ENCODE data around the gene ID3. TPM values are rescaled to one million over a fixed set of nuclear protein-coding genes. Genes with fewer than 3 reads are reported as not detected.
A peak's percentile ranks its signal among the peaks of the same experiment; 100 is the strongest.

Gene ID3
- total and polyA plus RNA-seq, 9 of the 15 experiments (the other 6 are each of a cell fraction or from before 2014, with no cell fraction given): 6.8 to 59.8 (median 23.5) TPM

DNA sequence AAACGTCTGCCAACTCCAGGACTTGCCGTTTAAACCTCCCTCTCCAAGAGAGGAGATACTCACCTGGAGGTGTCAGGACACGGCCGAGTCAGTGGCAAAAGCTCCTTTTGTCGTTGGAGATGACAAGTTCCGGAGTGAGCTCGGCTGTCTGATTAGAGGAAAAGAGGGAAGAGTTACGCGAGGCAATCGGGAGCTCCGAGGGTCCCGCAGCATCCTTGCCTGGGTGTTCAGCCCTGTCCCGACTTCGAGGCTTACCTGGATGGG lies 497 bp downstream of the ID3 start (continued):
- TF ChIP-seq BRCA1 (IDR thresholded peaks at IDR 0.05) (no peak), BRCA1 (CRISPR knock-in tag; IDR thresholded peaks at IDR 0.05) (0 out of 2 replicates have a peak, but pooled peaks have one; percentile 88), ZEB2 (IDR thresholded peaks at IDR 0.05) (peak; percentile 12; the same call in 1 of the 2 replicates), TAL1 (IDR thresholded peaks at IDR 0.05) (no peak), THRAP3 (IDR thresholded peaks at IDR 0.05; ENCODE audit: borderline replicate concordance) (peak; percentile 42; the same call in 1 of the 2 replicates)
- TF ChIP-seq, protein P1, sequence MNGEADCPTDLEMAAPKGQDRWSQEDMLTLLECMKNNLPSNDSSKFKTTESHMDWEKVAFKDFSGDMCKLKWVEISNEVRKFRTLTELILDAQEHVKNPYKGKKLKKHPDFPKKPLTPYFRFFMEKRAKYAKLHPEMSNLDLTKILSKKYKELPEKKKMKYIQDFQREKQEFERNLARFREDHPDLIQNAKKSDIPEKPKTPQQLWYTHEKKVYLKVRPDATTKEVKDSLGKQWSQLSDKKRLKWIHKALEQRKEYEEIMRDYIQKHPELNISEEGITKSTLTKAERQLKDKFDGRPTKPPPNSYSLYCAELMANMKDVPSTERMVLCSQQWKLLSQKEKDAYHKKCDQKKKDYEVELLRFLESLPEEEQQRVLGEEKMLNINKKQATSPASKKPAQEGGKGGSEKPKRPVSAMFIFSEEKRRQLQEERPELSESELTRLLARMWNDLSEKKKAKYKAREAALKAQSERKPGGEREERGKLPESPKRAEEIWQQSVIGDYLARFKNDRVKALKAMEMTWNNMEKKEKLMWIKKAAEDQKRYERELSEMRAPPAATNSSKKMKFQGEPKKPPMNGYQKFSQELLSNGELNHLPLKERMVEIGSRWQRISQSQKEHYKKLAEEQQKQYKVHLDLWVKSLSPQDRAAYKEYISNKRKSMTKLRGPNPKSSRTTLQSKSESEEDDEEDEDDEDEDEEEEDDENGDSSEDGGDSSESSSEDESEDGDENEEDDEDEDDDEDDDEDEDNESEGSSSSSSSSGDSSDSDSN (IDR thresholded peaks at IDR 0.05; ENCODE audit: borderline replicate concordance in 1 of 2, low read depth in 2 of 2, low read length in 2 of 2): 0 out of 4 replicates have a peak, but pooled peaks of 1 of the 2 experiments have one; percentile 20
- TF ChIP-seq, protein P2, sequence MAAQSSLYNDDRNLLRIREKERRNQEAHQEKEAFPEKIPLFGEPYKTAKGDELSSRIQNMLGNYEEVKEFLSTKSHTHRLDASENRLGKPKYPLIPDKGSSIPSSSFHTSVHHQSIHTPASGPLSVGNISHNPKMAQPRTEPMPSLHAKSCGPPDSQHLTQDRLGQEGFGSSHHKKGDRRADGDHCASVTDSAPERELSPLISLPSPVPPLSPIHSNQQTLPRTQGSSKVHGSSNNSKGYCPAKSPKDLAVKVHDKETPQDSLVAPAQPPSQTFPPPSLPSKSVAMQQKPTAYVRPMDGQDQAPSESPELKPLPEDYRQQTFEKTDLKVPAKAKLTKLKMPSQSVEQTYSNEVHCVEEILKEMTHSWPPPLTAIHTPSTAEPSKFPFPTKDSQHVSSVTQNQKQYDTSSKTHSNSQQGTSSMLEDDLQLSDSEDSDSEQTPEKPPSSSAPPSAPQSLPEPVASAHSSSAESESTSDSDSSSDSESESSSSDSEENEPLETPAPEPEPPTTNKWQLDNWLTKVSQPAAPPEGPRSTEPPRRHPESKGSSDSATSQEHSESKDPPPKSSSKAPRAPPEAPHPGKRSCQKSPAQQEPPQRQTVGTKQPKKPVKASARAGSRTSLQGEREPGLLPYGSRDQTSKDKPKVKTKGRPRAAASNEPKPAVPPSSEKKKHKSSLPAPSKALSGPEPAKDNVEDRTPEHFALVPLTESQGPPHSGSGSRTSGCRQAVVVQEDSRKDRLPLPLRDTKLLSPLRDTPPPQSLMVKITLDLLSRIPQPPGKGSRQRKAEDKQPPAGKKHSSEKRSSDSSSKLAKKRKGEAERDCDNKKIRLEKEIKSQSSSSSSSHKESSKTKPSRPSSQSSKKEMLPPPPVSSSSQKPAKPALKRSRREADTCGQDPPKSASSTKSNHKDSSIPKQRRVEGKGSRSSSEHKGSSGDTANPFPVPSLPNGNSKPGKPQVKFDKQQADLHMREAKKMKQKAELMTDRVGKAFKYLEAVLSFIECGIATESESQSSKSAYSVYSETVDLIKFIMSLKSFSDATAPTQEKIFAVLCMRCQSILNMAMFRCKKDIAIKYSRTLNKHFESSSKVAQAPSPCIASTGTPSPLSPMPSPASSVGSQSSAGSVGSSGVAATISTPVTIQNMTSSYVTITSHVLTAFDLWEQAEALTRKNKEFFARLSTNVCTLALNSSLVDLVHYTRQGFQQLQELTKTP (IDR thresholded peaks at IDR 0.05; ENCODE audit: low read depth in 1 of 2, partially characterized antibody in 2 of 2): no peak
